CD4-positive, alpha-beta T cell (primary cell): ENCODE data around the gene PAF1. TPM values are rescaled to one million over a fixed set of nuclear protein-coding genes. Genes with fewer than 3 reads are reported as not detected.

ENCODE experiments used
- ATAC-seq: fragments of 200-7000 bp; cut with Tn5 transposase; one replicate; pipeline ENCODE4 v1.10.0; 2022; ENCODE audit warnings: mild to moderate bottlenecking; ENCODE audit not compliant: poor library complexity
- CTCF ChIA-PET: fragments of 350-600 bp; sonication (Branson Sonifier 250); formaldehyde crosslinking; loops from one replicate; lab custom pipeline; 2021; ENCODE audit warnings: antibody characterized with exemption, inconsistent platforms; lab: Charles Lee
- POLR2A ChIA-PET: fragments of 350-600 bp; sonication (Branson Sonifier 250); formaldehyde crosslinking; loops from one replicate; lab custom pipeline; 2021; ENCODE audit warnings: antibody characterized with exemption, inconsistent platforms; lab: Charles Lee
- DNase-seq, 14 experiments: peaks; one replicate each; pipeline ENCODE4 v3.0.0-alpha.2; 2013 to 2020; ENCODE audit warnings: mixed read lengths in 2 of 14
- H3K27ac ChIP-seq, 2 donors: one replicate each; pipeline versions ENCODE4 v1.5.1 to v1.7.0; 2013; ENCODE audit warnings: low read length in 2 of 2, low read depth in 1 of 2, mild to moderate bottlenecking in 1 of 2
- H3K27me3 ChIP-seq, 2 experiments: 1 replicate in 1 of 2; 2 replicates in 1 of 2; pipeline versions ENCODE4 v1.6.1 to v1.7.0; 2013; ENCODE audit warnings: low read length in 2 of 2, control low read depth in 1 of 2, mild to moderate bottlenecking in 1 of 2, moderate library complexity in 1 of 2; ENCODE audit not compliant: insufficient read depth in 2 of 2, control insufficient read depth in 1 of 2
- H3K36me3 ChIP-seq: one replicate; pipeline ENCODE4 v1.6.1; 2013; ENCODE audit warnings: low read length, control low read depth; ENCODE audit not compliant: insufficient read depth
- H3K4me1 ChIP-seq: one replicate; pipeline ENCODE4 v1.6.1; 2013; ENCODE audit warnings: low read length, control low read depth; ENCODE audit not compliant: insufficient read depth
- H3K4me3 ChIP-seq: one replicate; pipeline ENCODE4 v1.5.1; 2013; ENCODE audit warnings: mild to moderate bottlenecking, low read length, moderate library complexity
- H3K9me3 ChIP-seq, 2 experiments: 1 replicate in 1 of 2; 2 replicates in 1 of 2; pipeline versions ENCODE4 v1.6.1 to v1.7.0; 2013; ENCODE audit warnings: low read length in 2 of 2, mild to moderate bottlenecking in 2 of 2, control low read depth in 1 of 2, moderate library complexity in 1 of 2; ENCODE audit not compliant: control insufficient read depth in 1 of 2, insufficient read depth in 1 of 2
- H3K27ac Mint-ChIP-seq: one replicate; pipeline ENCODE4 v1.8.0; 2020; ENCODE audit warnings: mixed read lengths
- H3K27me3 Mint-ChIP-seq: one replicate; pipeline ENCODE4 v1.8.0; 2021; ENCODE audit warnings: mixed read lengths
- H3K36me3 Mint-ChIP-seq: one replicate; pipeline ENCODE4 v1.8.0; 2021; ENCODE audit warnings: low read depth, mixed read lengths
- H3K4me1 Mint-ChIP-seq: one replicate; pipeline ENCODE4 v1.8.0; 2021; ENCODE audit warnings: low read depth, mixed read lengths
- H3K4me3 Mint-ChIP-seq: one replicate; pipeline ENCODE4 v1.8.0; 2020; ENCODE audit warnings: mild to moderate bottlenecking, mixed read lengths
- H3K9me3 Mint-ChIP-seq: one replicate; pipeline ENCODE4 v1.8.0; 2020; ENCODE audit warnings: mixed read lengths
- intact Hi-C, 2 experiments: fragments of 100-400 bp; cut with DNase I in 1 of 2; cut with micrococcal nuclease in 1 of 2; formaldehyde crosslinking; loops; one replicate each; pipeline versions ENCODE4 v1.15.1 to v1.9.0; 2023 to 2025; cut with DNase I, micrococcal nuclease
- total RNA-seq, 174 experiments: library from RNA in 2 of 174; stranded (reverse) in 2 of 174; gene quantifications; one replicate each; pipeline ENCODE4 v1.2.3 and lab custom pipeline; 2021 to 2026
- TF ChIP-seq, protein P1 (sequence below): fragments of 200-600 bp; IDR thresholded peaks from one replicate; pipeline ENCODE4 v1.8.0; 2022; ENCODE audit warnings: antibody characterized with exemption, mild to moderate bottlenecking

The PAF1 gene
- total RNA-seq, 2 experiments from 2014 or later, result 99.6 to 101 TPM

DNA sequence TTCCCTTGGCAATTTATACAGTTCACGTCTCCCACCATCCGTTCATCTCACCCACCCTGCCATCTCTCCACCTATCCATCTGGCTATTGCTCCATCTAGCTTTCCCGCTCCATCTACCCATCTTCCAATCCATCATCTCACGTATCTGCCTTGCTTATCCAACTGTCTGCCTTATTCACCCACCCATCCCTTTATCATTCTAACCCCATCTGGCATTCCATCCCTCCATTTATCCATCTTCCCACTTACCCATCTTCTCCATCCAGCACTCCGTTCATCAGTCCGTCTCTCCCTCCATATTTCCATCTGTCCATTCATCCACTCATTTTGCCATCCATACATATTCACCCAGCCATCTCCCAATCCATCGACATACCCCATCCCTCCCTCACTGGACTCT lies 34.8 kb upstream of the PAF1 start:
- DNase-seq, result no peak
- peaks cover 4% of the 10 kb centered on the region for H3K4me1 Mint-ChIP-seq
- intact Hi-C loops, result no loop called here
- POLR2A ChIA-PET, result interaction anchor here (3.1 kb wide), 1 partner anchor 10 kb away, joined by 27 read pairs; the partner anchor contains the start of gene RPS16
- peaks cover 30% of the 10 kb centered on the region for H3K36me3 Mint-ChIP-seq
- no peaks in the 10 kb centered on the region for H3K9me3 ChIP-seq
- H3K27ac Mint-ChIP-seq, result peak overlapping the region; percentile 10
- H3K9me3 Mint-ChIP-seq, result no peaks in the 10 kb centered on the region
- H3K27me3 ChIP-seq, result no peaks in the 10 kb centered on the region
- peaks cover 10% of the 10 kb centered on the region for H3K4me1 ChIP-seq
- no peak overlapping the region for H3K4me3 ChIP-seq
- peaks cover 20% of the 10 kb centered on the region for H3K36me3 ChIP-seq
- TF ChIP-seq, protein P1, sequence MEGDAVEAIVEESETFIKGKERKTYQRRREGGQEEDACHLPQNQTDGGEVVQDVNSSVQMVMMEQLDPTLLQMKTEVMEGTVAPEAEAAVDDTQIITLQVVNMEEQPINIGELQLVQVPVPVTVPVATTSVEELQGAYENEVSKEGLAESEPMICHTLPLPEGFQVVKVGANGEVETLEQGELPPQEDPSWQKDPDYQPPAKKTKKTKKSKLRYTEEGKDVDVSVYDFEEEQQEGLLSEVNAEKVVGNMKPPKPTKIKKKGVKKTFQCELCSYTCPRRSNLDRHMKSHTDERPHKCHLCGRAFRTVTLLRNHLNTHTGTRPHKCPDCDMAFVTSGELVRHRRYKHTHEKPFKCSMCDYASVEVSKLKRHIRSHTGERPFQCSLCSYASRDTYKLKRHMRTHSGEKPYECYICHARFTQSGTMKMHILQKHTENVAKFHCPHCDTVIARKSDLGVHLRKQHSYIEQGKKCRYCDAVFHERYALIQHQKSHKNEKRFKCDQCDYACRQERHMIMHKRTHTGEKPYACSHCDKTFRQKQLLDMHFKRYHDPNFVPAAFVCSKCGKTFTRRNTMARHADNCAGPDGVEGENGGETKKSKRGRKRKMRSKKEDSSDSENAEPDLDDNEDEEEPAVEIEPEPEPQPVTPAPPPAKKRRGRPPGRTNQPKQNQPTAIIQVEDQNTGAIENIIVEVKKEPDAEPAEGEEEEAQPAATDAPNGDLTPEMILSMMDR, result no peak
- no peak overlapping the region for H3K4me3 Mint-ChIP-seq
- no peak overlapping the region for H3K27ac ChIP-seq
- H3K27me3 Mint-ChIP-seq, result no peaks in the 10 kb centered on the region
- no peak for ATAC-seq
- CTCF ChIA-PET, result interaction anchor here (2.2 kb wide), 1 partner anchor 14 kb away, joined by 8 read pairs; the partner anchor contains the start of gene PLEKHG2

- ChIA-PET POLR2A (interaction anchor here (0.9 to 3.1 kb wide), 3 partner anchors 11 to 26 kb away, joined by 3 to 27 read pairs (median 9); partner anchors contain the start of gene RPS16), CTCF (no interaction called here)
- Histone ChIP-seq H3K27ac (no peak overlapping the region), H3K36me3 (peaks cover 20% of the 10 kb centered on the region), H3K9me3 (no peaks in the 10 kb centered on the region), H3K27me3 (no peaks in the 10 kb centered on the region), H3K4me3 (no peak overlapping the region), H3K4me1 (peaks cover 3% of the 10 kb centered on the region)
- no peaks in the 10 kb centered on the region for H3K4me1 Mint-ChIP-seq
- no peaks in the 10 kb centered on the region for H3K9me3 Mint-ChIP-seq
- intact Hi-C loops, result no loop called here
- H3K27me3 Mint-ChIP-seq, result no peaks in the 10 kb centered on the region
- H3K36me3 Mint-ChIP-seq, result peaks cover 35% of the 10 kb centered on the region
- TF ChIP-seq, protein P1, result no peak
- no peak overlapping the region for H3K27ac Mint-ChIP-seq
- H3K4me3 Mint-ChIP-seq, result no peak overlapping the region
- DNase-seq (peak in 1 of 14 experiments; percentile 42), ATAC-seq (no peak)
Measured at GRCh38 chr19:39424934-39425333, 34.0 kb upstream of the PAF1 start.

- no peak overlapping the region for H3K4me3 ChIP-seq
- peaks cover 2% of the 10 kb centered on the region for H3K4me1 ChIP-seq
- no peaks in the 10 kb centered on the region for H3K27me3 ChIP-seq
- intact Hi-C loops, result no loop called here
- no peaks in the 10 kb centered on the region for H3K9me3 ChIP-seq
- peaks cover 28% of the 10 kb centered on the region for H3K36me3 ChIP-seq
- ATAC-seq (no peak), DNase-seq (peak in 2 of 14 experiments; percentile 13 to 42)
- Mint-ChIP-seq H3K27me3 (no peaks in the 10 kb centered on the region), H3K36me3 (peaks cover 42% of the 10 kb centered on the region), H3K4me1 (no peaks in the 10 kb centered on the region), H3K9me3 (no peaks in the 10 kb centered on the region), H3K4me3 (no peak overlapping the region), H3K27ac (peak overlapping the region; percentile 55)
- TF ChIP-seq, protein P1, result no peak
- ChIA-PET CTCF (no interaction called here), POLR2A (interaction anchor here (1.8 kb wide), 1 partner anchor 12 kb away, joined by 9 read pairs; the partner anchor contains the start of gene RPS16)
- no peak overlapping the region for H3K27ac ChIP-seq
Measured at GRCh38 chr19:39423258-39424086, 32.6 kb upstream of the PAF1 start.
